GM19452 (cell line): ENCODE data around the gene CRMP1.

Source experiments
- ATAC-seq: cut with Tn5 transposase; IDR thresholded peaks from one replicate; pipeline ENCODE4 v1.9.1; 2021; ENCODE audit not compliant: unreplicated experiment

CRMP1 gene

GRCh38 chr4:5921101-5921980 lies 28.5 kb upstream of the CRMP1 start:
- no peak for ATAC-seq

- no peak for ATAC-seq
Measured at GRCh38 chr4:5919571-5919970, 26.7 kb upstream of the CRMP1 start.

- no peak for ATAC-seq
Measured at GRCh38 chr4:5919044-5919443, 26.2 kb upstream of the CRMP1 start.

- no peak for ATAC-seq
Measured at GRCh38 chr4:5918331-5918985, 25.6 kb upstream of the CRMP1 start.

GRCh38 chr4:5917672-5918071 lies 24.8 kb upstream of the CRMP1 start:
- no peak for ATAC-seq

GRCh38 chr4:5916229-5916628 lies 23.3 kb upstream of the CRMP1 start:
- ATAC-seq: no peak

- ATAC-seq: no peak
Measured at GRCh38 chr4:5913454-5913853, 20.6 kb upstream of the CRMP1 start.

GRCh38 chr4:5912614-5913019 lies 19.7 kb upstream of the CRMP1 start:
- no peak for ATAC-seq

- no peak for ATAC-seq
Measured at GRCh38 chr4:5908876-5909427, 16.1 kb upstream of the CRMP1 start.

- no peak for ATAC-seq
Measured at GRCh38 chr4:5906191-5906590, 13.3 kb upstream of the CRMP1 start.

GRCh38 chr4:5905714-5906113 lies 12.8 kb upstream of the CRMP1 start:
- no peak for ATAC-seq

GRCh38 chr4:5900844-5901243 lies 8.0 kb upstream of the CRMP1 start:
- ATAC-seq: no peak

GRCh38 chr4:5899881-5900280 lies 7.0 kb upstream of the CRMP1 start:
- no peak for ATAC-seq

- no peak for ATAC-seq
Measured at GRCh38 chr4:5899396-5899795, 6.5 kb upstream of the CRMP1 start.

GRCh38 chr4:5897674-5898073 lies 4.8 kb upstream of the CRMP1 start:
- ATAC-seq: no peak

GRCh38 chr4:5895287-5895686 lies 2.4 kb upstream of the CRMP1 start:
- no peak for ATAC-seq

- ATAC-seq: no peak
Measured at GRCh38 chr4:5894266-5894665, 1.4 kb upstream of the CRMP1 start.

- ATAC-seq: no peak
Measured at GRCh38 chr4:5893591-5893990, 705 bp upstream of the CRMP1 start.

- no peak for ATAC-seq
Measured at GRCh38 chr4:5892323-5893003, 423 bp downstream of the CRMP1 start.

GRCh38 chr4:5891563-5892322 lies 1.1 kb downstream of the CRMP1 start:
- ATAC-seq: no peak
